DMS114 treated with DMSO at 0.1 percent for 48 hours (cell line): Measurements from ENCODE around the gene BTG4.

Experiments
- DNase-seq: peaks from one replicate; lab custom pipeline; 2025; ENCODE audit not compliant: unreplicated experiment; lab: John Stamatoyannopoulos, UW

The BTG4 gene

GRCh38 chr11:111500481-111500880 lies 11.7 kb downstream of the BTG4 start:
- no peak for DNase-seq

GRCh38 chr11:111499483-111499882 lies 12.7 kb downstream of the BTG4 start:
- no peak for DNase-seq

- DNase-seq = no peak
Observed at GRCh38 chr11:111494040-111494439, 18.1 kb downstream of the BTG4 start.

- DNase-seq = no peak
Observed at GRCh38 chr11:111490496-111490895, 21.7 kb downstream of the BTG4 start.

GRCh38 chr11:111483431-111483830 lies 28.8 kb downstream of the BTG4 start:
- DNase-seq = no peak

- DNase-seq = no peak
Observed at GRCh38 chr11:111479666-111480065, 32.5 kb downstream of the BTG4 start.

GRCh38 chr11:111477898-111478297 lies 34.3 kb downstream of the BTG4 start:
- DNase-seq = no peak

- DNase-seq = no peak
Observed at GRCh38 chr11:111476956-111477355, 35.2 kb downstream of the BTG4 start.

GRCh38 chr11:111476366-111476765 lies 35.8 kb downstream of the BTG4 start:
- no peak for DNase-seq

- no peak for DNase-seq
Observed at GRCh38 chr11:111474432-111474831, 37.8 kb downstream of the BTG4 start.

GRCh38 chr11:111472228-111472627 lies 40.0 kb downstream of the BTG4 start:
- DNase-seq = no peak

- no peak for DNase-seq
Observed at GRCh38 chr11:111469200-111469599, 43.0 kb downstream of the BTG4 start.

- no peak for DNase-seq
Observed at GRCh38 chr11:111466615-111467014, 45.6 kb downstream of the BTG4 start.

- DNase-seq = no peak
Observed at GRCh38 chr11:111465400-111465799, 46.8 kb downstream of the BTG4 start.

- no peak for DNase-seq
Observed at GRCh38 chr11:111463276-111463675, 48.9 kb downstream of the BTG4 start.

GRCh38 chr11:111462329-111462728 lies 49.9 kb downstream of the BTG4 start:
- DNase-seq = no peak

GRCh38 chr11:111461460-111462235 lies 50.5 kb downstream of the BTG4 start:
- DNase-seq = no peak

- no peak for DNase-seq
Observed at GRCh38 chr11:111460856-111461255, 51.3 kb downstream of the BTG4 start.

- no peak for DNase-seq
Observed at GRCh38 chr11:111460340-111460739, 51.8 kb downstream of the BTG4 start.

- DNase-seq = no peak
Observed at GRCh38 chr11:111459506-111460270, 52.5 kb downstream of the BTG4 start.

- no peak for DNase-seq
Observed at GRCh38 chr11:111457731-111458368, 54.3 kb downstream of the BTG4 start.
